Astrocyte of the hippocampus (primary cell): ENCODE data around the gene THY1.
A peak's percentile ranks its signal among the peaks of the same experiment; 100 is the strongest.
"Not testable (repeated sequence)": the region's sequence is repeated elsewhere in the genome, so short reads cannot be mapped to it uniquely, and the experiment has no call there.

Experiments
- DNase-seq: peaks from one replicate; pipeline ENCODE4 v3.0.0; 2011; ENCODE audit warnings: low read depth, low spot score

Gene THY1

DNA sequence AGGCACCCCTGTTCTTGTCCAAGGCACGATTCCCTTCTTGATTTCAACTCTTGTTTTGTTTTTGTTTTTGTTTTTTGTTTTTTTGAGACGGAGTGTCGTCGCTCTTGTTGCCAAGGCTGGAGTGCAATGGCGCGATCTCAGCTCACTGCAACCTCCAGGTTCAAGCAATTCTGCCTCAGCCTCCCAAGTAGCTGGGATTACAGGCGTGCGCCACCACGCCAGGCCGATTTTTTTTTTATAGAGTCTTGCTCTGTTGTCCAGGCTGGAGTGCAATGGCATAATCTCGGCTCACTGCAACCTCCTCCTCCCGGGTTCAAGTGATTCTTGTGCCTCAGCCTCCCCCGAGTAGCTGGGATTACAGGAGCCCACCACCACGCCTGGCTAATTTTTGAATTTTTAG is 40.5 kb downstream of the THY1 start:
- DNase-seq: not testable (repeated sequence)

- no peak for DNase-seq
Observed at GRCh38 chr11:119382101-119382500, 40.9 kb downstream of the THY1 start.

- peak; percentile 99 for DNase-seq
Observed at GRCh38 chr11:119381181-119381988, 41.6 kb downstream of the THY1 start, which contains the start of gene USP2. Gene USP2, minus strand, starts transcription at chr11:119381690. Its CDS starts 8,210 bp downstream, at chr11:119373480.

GRCh38 chr11:119380827-119381180 is 42.2 kb downstream of the THY1 start:
- DNase-seq: peak; percentile 33

DNA sequence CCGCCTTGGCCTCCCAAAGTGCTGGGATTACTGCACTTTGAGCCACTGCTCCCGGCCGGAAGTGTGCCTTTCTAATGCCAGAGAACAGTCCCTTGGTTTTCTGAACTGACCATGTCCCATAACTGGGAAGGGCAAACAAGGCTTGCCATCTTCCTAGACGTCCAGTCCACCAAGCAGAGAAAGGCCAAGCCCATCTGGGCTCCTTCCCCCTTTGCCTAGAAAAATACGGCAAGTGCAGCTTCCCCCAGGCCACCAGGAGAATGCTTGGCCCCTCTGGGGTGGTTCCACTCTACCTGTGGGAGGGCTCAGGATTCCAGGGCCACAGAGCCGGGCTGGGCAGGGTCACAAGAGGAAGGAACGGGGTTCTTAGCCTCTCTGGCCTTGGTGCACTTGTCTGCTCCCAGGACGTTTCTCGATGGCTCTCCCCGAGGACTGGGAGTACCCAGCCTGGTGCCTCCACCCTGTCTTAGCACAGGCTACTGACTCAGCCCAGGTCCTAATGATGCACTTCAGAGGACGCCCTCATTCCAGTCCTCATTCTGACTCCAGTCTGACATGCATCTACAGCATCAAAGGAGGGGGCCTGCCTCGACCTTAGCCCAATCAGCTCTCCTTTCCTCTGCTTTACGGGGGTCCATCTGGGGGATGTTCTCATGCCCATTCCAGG is 42.7 kb downstream of the THY1 start:
- no peak for DNase-seq

- no peak for DNase-seq
Observed at GRCh38 chr11:119378851-119379465, 44.0 kb downstream of the THY1 start.

DNA sequence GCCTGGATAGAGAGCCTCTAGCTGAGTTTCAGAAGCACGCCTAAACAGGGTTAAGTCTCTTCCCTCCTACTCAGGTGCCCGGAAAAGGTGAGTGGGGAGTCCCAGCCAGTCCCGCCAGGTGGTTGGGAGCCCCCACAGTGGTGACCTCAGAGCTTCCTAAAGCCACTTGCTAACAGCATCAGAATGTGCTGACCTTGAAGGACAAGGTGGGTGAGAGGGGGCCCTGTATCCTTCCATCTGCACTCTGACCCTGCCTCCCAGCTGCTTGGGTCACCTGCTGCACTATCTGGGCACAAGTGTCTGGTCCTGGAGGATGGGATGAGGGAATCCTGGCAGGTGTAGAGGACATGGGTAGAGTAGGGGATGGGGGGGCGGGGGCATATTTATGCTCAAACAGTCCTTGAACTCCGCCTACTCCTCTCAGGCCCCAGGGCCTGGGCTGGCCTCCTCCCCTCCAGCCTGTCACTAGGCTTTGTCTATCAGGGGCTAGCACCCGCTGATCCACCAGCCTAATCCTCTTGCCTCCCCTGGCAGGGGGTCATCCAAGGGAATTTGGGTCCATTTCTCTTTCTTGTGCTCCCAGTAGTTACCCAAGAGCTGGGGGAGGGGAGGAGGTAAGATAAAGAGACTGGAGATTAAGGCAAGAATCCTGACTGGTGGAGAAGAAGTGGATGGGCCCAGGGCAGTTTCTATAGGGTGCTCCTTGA is 44.9 kb downstream of the THY1 start:
- DNase-seq: no peak

- DNase-seq: no peak
Observed at GRCh38 chr11:119377112-119377901, 45.7 kb downstream of the THY1 start.

DNA sequence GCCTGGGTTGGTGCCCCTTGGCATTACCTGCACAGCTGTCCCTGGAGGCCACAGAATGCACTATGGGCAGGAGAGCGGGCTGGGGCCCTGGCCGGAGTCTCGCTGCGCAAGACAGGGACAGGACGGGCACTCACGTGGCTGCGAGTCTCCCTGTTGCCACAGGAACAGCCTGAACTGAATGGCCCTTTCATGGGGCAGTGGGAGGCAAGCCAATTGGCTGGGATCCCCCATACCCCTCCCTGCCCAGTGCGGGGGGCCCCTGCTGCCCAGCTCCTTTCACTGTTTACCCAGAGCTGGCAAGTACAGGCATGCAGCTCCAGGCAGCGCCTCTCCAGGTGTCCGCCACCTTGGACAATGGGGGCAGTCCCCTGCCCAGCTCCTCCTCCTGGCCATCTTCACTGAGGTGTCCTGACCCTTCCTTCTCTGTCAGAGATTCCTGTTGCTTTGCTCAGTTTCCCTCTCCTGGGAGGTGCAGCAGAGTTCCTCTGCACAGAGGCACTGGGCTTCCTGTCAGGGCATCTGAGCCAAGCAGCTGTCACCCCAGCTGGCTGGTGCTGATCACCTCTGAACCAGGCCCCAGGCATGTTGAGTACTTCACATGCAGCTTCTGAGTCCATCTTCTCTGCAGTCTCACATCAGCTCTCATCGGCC is 46.6 kb downstream of the THY1 start:
- peak; percentile 42 for DNase-seq

GRCh38 chr11:119375337-119376196 is 47.4 kb downstream of the THY1 start:
- DNase-seq: peak; percentile 81

DNA sequence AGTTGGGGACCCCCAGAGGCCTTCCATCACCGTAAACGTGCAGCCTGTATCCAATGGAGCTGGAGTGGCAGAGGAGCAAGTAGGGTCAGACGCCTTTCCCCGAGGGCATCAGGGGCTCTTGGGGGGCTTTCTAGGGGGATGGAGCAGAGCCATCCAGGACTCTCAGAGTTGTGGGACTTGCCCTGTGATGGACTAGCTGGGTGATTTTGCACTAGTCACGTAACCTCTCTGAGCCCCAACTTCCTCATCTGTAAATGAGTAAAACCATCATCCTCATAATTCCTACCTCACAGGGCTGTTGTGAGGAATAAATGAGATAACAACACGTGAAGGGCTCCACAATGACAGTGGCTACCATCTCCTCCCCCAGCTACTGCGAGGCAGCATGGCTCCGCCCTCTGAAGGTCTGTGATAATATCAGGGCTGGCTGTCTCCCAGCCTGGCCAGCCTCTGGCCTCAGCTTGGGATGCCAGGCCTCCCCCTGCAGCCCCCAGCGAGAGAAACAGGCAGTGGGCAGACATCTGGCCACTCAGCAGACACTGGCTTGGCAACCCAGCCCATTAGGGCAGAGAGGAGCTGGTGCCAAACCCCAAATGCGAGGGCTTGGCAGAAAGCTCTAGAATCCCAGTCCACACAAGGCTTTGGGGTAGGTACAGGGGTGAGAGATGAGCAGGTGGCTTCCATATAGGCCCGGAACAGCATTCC is 48.2 kb downstream of the THY1 start:
- no peak for DNase-seq

DNA sequence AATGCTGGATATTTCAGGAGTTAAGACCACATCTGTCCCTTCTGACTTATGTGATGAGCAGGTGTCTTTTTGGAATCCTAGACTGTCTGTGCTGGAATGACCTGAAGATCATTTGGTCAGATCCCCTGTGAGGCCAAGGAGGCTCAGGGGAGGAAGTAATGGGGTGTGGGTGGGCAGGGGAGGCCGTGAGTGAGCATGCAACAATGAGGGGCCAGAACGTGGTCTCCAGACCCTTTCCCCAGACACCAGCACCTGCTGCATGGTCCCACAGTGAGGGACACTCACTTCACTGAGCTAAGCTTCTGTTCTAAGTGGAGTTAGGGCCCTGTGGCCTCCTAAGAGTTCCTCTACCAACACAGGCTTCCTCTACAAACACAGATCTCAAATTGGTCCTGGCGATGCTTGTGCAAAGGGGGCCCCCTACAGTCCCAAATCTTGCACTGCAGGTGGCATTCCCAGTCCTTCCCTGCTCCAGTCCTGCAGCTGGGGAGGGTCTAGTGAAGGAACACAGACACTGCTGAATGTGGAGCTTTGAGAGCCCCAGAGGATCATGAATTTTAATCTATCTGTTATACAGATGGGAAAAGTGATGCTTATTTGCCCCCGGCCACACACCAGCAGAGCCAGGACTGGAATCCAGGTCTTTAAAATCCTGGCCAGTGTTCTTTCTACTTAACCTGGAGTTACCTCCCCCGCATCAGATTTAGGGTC is 48.9 kb downstream of the THY1 start:
- DNase-seq: peak; percentile 87

DNA sequence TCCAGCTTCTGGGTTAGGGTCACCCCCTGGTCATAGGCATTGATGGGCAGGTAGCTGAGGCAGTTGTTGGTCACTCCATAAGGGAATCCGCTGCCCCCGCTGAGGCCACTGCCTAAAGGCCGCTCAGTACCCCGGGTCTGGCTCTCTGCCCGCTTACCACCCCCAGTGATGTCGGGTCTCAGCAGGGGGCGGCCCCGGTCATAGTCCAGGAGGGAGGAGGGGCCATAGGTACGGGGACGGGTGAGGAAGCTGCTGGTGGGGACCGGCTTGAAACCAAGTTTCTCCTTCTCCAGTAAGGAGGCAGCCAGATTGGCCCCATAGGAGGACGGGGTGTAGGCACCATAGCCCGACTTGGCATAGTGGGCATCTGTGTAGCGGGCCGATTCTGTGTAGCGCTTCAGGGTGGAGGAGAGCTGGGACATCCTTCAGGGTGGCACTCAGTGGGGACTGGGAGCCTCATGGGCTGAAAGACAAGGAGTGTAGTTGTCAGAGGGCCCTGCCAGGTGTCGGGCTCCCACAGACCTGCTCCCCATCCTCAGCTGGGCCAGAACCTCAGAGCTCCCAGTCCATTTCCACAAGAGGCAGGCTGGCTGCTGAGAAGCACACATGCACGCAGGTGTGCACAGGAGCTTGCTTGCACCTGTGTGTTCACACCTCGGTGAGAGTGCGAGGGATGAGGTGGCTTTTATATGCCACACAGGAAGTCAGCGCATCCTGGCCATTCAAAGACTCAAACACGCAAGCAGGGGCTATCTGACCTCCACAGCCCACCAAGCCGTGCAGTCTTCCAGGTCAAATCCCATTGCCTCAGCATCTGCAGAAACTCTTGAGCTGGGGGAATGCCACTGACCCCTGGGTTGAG is 49.7 kb downstream of the THY1 start:
- DNase-seq: no peak

DNA sequence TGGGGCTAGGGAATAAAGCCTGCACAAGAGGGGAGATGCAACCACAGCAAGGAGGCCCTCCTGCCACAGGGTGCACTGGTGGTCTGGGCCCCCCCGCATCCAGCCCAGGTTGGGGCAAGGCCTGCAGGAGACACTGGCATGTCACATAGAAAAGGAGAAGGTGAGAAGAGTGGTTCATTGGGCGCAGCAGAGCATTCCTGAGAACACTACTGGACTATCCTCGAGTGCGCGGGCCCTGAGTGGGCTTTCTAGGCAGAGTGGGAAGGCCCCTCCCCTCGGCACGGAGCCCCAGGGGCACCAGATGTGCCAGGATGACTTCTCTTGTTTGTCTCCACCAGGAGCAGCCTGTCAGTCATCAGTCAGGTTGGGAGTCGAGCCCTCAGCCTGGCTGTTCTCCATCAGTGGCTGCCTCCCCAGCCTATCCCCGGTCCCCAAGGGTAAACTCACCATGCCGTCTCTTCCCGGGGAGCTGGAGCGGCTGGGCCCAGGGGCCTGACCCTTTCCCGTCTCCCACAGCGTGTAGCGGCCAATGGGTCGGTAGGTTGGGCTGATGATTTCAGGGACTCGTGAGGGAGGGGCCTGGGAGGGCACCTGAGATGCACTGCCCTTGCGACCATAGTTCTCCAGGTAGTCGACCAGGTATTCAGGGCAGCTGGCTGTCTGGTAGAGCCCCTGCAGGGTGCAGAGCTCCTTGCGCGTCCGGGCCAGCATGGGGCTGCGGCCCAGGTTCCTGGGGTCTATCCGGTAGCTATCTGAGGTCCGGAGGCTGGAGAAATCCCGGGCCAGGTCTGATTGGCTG is 50.5 kb downstream of the THY1 start:
- DNase-seq: no peak

- DNase-seq: peak; percentile 38
Observed at GRCh38 chr11:119371778-119372182, 51.2 kb downstream of the THY1 start.

DNA sequence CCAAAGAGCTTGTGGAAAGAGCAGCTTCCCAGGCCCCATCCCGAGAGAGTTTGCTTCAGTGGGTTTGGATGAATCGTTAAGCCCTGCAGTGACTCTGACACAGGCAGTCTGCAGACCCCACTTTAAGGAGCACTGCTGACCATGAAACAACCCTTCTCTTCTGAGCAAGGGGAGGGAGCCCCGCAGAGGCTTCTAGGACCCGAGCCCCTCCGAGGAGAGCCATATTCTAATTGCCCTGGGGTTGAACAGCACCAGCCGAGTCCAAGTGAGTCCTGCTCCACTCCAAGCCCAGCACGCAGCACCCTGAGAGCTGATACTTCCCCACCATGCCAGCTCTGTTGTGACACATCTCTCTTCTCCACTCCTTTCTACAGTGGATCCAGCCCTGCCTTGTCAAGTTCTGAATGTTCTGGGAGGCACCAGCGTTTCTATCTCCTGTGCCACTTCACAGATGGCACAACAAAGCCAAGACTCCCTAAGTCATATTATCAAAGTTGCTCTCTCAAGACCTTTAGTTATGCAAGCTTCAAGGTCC is 51.8 kb downstream of the THY1 start:
- DNase-seq: no peak
